SH-SY5Y (cell line): Measurements from ENCODE around the gene SCAPER.

ENCODE experiments used
- GATA2 ChIP-seq: IDR thresholded peaks from 2 replicates; pipeline ENCODE4 v1.6.1; 2011; ENCODE audit warnings: mild to moderate bottlenecking, low read depth, low read length
- GATA3 ChIP-seq: IDR thresholded peaks from 2 replicates; pipeline ENCODE4 v1.6.1; 2011; ENCODE audit warnings: low read depth, mild to moderate bottlenecking, low read length, moderate library complexity

DNA sequence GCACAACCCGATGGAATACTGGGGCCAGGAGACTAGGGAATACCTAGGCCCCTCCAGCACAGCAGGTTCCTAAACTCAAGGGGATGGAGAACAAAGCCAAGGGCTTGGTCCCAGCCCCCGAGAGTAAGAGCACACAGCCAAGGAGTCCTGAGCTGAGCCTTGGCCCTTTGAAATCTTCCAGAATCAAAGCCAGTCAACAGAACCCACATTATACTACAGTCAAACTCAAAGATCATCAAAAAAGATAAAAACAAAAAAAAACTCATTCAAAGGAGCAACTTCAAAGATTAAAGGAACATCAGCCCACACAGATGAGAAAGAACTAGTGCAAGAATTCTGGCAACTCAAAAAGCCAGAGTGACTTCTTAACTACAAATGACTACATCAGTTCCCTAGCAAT, 351.6 kb downstream of the SCAPER start:
- TF ChIP-seq GATA2 (no peak), GATA3 (no peak)
